GM19397 (cell line): ENCODE results near the gene LPO.

Experiments used
- ATAC-seq: cut with Tn5 transposase; IDR thresholded peaks from one replicate; pipeline ENCODE4 v1.9.1; 2021; ENCODE audit warnings: mild to moderate bottlenecking, moderate library complexity; ENCODE audit not compliant: unreplicated experiment

LPO gene

DNA sequence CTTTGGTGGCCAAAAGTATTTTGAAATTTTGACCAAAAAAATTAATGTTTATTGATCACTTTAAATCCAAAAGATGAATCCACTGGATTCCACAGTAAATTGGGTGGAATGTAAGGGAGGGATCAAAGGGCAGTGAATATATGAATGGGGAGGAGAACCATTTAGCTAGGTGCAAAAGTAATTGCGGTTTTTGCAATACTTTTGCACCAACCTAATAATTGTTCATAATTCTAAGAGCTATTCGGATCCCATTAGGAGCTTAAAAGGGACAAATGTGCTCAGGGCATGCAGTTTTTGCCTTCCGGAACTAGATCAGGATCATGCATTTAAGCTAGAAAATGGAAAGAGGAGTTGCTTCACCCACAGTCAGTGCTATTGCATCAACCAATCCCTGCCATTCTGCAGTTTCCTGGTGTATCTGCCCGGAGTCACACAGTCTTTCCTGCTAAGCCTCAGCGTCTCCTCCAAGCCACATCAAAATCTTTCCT lies at the start of gene LPO:
Gene LPO (plus strand): TSS at position 438 of the 488 bp plus-strand sequence. CDS start 4,396 bp downstream, outside the sequence.
- ATAC-seq = no peak

DNA sequence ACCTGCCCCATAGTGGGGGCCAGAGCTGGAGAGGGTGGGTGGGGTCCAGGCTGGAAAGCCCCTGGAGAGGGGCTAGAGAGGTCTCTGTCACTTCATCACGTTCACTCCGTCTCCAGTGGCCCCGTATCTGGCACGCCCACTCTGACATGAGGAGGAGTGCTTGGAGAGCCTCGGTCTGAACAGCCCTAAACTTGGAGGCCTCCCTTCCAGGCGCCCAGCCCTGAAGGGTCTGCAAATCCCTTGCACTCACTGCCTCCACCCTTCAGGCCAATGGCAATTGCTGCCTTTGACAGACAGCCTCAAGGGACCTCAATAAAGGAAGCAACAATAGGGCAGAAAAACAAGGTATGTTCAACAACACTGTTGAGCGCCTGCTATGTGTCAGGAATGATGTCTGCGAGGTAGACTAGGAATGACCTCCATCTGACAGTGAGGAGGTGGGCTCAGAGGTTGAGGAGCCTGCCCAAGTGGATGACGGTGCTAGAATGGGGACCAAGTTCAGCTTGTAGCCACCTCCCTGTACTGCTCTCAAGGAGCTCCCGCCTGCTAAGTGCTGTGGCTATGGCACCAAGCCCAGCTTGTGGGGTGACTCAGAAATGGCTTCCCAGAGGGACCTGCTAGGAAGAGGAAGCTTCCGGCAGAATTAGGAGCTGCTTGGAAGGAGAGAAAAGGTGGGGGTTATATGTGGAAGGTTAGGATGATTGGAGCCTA lies 48.8 kb upstream of the LPO start:
- ATAC-seq = no peak

DNA sequence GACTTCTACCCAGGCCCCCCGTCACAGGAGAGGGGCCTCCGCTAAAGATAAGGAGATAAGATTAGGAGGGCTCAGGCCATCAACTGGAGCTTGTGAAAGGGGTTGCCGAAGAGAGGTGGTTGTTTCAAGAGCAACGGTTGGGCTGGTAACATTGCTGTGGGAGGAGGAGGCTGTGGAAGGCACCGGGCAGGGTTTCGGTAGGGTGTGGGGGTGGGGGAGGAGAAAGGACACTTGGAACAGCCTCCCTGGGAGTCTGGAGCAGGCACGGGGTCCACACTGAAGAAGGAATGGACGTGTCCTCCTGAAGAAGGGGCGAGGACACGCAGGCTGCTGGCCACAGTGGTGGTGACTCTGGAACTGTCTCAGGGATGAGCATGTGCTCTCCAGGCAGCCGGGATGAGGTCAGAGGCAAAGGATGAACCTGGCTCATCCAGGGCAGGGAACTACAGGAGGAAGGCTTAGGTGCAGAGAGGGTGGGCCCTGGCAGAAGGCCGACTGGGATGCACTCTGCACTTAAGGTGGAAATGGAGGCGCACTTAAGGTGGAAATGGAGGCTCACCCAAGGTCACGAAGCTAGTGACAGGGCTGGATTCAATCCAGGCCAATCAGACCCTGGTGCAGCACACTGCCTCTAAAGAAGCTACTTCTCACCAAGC lies 47.0 kb upstream of the LPO start:
- no peak for ATAC-seq

DNA sequence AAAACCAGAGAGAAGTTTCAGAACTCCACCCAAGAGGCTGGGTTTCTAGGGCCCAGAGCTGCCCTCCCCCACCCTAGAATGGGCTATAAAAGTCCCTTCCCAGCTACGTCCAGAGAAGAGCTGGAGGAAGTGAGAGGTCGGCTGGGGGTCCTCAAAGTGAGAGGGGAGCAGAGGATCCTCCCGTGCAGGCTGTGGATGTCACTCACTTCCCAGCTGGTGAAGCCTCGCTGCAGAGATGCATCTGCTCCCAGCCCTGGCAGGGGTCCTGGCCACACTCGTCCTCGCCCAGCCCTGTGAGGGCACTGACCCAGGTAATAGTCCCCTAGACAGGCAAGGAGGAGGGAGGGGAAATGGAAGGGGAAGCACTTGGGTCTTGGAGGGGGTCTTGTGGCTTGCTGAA lies 45.8 kb upstream of the LPO start, which contains the start of gene EPX:
Gene EPX (plus strand): TSS at position 115 of the 400 bp plus-strand sequence. CDS start 121 bp downstream, at position 236.
- ATAC-seq = no peak

DNA sequence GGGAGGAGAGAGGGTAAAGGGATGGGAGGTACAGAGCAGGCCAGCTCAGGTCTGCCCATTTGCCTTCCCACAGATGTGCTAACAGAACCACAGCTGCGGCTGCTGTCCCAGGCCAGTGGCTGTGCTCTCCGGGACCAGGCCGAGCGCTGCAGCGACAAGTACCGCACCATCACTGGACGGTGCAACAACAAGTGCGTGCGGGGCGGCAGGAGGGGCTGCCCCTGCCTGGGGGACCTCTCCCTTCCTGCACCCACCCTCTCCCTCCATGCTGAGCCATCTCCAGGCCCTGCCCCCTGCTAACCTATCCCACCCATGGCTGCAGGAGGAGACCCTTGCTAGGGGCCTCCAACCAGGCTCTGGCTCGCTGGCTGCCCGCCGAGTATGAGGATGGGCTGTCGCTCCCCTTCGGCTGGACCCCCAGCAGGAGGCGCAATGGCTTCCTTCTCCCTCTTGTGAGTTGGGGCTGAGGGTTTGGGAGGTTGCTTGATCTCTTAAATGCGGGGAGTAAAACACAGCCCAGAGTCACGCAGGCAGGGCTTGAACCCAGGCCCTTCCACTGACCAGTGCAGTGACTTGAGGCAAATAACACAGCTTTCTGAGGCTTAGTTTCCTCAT lies 44.6 kb upstream of the LPO start:
- no peak for ATAC-seq

DNA sequence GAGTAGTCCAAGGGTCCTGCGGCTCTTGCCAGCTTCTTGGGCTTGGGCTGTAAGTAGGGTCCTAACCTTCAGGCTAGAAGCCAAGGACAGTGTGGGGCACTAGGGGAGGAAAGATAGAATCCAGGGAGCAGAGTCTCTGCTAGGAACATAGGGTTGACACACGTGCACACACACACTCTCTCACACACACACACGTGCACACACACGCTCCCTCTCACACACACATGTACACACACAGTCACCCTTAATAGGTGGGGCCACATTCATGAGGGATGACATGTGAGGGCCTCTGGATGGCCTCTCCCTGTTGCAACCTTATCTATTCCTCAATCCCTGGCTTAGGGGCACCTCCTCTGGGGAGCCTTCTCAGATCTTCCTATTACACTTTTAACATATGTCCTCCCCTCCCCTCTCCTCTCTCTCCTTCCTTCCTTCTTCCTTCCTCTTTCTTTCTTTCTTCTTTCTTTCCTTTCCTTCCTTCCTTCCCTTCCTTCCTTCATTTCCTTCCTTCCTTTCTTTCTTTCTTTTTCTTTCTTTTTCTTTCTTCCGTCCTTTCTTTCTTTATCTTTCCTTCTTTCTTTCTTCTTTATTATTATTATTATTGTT lies 42.8 kb upstream of the LPO start:
- ATAC-seq = no peak

DNA sequence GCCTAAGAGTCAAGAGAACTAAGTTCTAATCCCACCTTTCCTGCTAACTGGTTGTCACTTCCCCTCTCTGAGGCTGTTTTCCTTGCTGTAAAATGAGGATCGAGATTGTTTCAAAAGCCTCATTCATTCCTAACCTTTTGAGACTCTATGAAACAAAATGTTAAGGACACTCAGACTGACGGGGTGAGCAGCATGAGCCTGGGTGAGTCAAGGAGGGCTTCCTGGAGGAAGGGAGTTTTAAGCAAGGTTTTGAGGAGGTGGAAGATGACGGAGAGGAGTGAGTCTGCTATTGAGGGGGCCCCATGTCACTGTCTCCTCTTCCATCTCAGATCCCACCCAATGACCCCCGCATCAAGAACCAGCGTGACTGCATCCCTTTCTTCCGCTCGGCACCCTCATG lies 41.8 kb upstream of the LPO start:
- ATAC-seq = no peak

DNA sequence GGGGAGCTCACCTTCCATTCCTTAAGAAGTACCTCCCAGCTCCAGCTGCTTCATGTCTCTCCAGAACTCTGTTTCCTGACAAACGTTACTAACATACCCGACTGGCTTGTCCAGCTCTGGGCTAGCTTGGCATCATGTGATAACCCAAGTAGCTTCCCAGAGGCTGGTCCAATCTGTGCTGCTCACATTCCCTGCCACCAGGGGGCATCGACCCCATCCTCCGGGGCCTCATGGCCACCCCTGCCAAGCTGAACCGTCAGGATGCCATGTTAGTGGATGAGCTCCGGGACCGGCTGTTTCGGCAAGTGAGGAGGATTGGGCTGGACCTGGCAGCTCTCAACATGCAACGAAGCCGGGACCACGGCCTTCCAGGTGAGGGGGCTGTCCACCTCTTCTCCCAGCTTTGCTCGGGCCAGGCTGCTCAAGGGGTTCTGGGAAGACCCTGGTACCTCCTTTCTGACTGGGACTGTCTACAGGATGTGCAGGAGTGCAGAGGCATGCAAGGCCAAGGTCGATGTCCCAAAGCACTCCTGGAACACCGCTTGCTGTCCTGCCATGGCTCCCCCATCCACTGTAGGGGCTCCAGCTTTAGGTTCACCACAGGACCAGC lies 38.3 kb upstream of the LPO start:
- ATAC-seq = peak; percentile 53

DNA sequence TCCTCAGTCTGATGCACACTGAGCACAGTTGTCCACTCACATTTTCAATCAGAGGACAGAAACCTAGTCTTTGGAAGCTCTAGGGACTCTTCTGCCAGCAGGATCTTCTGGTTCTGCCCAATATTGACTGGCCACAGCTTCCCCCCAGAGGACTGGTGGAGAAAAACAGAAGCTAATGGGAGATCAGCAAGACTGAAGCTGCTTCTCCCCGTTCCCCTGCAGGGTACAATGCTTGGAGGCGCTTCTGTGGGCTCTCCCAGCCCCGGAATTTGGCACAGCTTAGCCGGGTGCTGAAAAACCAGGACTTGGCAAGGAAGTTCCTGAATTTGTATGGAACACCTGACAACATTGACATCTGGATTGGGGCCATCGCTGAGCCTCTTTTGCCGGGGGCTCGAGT lies 35.5 kb upstream of the LPO start:
- ATAC-seq = no peak

DNA sequence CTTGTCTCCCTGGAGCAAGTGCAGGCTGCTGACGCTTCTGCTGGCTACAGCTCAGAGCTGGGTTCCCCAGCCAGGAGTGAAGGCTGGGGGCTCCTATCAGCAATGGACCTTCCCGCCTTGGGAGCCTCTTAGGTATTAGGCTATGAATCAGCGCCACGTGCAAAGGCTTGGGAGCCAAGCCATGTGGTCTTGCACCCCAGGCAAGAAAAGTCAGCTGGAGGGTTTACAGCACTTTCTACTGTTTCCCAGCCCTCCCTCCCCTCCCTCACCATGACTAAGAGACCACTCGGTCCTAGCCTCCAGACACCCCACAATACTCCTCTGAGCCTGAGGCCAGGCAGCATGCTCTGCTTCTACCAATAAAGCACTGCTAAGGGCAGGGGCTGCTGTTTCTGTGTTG lies 33.6 kb upstream of the LPO start:
- ATAC-seq = no peak

DNA sequence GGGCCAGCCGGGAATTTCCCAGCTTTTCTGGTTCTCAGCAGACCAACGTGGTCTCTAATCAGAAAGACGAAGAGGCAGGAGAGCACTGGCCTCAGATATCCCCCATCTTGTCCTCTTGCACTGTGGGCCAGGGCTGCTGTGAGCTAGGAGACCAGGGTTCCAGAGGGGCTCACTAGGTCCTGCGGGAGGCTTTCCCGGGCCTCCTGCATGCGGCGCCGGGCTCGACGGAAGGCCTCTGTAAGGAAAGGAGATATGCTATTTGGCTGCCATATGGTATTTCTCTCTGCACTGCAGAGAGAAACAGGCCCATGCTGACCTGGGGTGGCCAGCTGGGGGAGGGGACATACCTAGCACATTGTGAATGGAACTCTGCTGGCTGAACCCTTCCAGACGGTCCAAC lies 32.4 kb upstream of the LPO start:
- no peak for ATAC-seq

DNA sequence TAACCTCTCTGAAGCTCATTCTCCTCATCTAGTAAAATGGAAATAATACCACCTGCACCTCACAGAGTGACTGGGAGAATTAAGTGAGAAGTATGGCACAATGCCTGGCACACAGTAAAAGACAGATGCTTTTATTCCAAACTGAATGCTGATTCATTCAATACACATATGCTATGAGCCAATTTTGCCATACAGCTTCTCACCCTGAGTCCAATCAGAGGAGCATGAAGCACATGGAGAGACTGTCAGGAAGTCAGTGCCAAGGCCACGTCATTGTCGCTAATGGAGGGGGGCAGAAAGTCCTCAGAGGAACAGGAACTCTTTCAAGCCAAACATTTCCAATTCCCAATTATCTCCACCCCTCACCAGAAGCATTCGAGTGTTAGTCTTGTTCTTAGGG lies 30.9 kb upstream of the LPO start:
- ATAC-seq = no peak

DNA sequence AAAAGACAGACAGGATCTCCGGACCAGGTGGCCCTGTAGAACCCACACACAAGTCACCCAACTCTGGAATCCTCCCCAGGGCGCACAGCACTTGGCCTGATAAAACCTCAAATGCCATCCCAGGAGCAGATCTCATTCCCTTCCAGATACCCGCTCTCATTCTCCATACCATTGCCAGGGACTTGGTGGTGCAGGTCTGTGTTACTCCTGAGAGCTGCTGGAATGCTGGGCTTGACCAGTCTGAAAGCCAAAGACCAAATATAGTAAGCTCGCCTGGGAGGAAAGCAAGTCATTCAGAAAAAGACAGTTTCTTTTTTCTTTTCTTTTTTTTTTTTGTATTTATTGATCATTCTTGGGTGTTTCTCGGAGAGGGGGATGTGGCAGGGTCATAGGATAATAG lies 30.0 kb upstream of the LPO start:
- no peak for ATAC-seq

DNA sequence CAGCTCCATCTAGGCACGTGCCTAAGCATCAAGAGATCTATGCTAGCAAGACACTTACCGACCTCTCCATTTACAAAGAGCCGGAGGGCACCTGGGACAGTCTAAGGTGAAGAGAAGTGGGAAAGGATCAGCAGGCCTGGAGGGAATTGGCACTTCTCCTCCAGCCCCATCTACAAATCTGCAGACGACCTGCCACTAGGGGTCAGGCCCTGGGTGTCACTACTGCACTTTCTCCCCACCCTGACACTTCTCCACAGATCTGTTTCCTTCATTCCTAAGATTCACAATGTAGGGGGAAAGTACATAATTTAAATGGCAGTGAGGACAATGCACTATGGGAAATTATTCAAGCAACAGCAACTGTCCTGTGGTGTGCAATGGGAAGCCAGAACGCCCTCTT lies 27.5 kb upstream of the LPO start:
- ATAC-seq = no peak

DNA sequence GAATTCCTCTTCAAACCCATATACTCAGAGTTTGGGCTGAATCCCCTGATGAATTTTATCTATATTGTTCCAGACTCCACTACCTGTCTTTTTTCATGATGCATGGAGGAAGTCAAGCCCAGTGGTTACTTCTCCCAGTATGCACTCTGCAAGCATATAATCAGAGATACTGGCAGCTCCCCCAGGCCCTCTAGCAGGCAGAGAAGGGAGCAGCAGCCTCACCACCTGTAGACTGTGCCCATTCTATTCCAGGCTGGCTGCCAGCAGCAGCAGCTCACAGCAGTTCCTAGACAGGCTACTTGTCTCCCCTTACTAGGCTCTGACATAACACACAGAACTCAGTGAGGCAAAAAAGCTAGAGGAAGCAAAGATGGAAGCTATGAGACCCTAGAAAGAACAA lies 22.7 kb upstream of the LPO start:
- no peak for ATAC-seq

DNA sequence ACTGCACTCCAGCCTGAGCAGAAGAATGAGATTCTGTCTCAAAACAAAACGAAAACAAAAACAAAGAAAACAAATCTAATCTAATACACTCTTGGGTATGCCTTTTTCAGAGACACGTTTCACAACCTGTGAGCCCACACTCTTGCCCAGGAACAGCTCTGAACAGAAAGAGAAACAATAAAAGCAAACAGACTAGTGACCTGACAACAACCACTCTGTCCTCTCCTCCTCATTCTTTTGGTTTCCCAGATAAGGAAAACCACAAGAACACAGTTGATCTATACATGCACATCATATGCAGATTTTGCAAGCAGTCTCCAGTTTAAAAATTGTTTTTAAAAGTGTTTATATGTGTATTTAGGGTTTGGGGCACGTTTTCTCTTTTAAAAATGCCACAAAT lies 20.6 kb upstream of the LPO start:
- no peak for ATAC-seq

DNA sequence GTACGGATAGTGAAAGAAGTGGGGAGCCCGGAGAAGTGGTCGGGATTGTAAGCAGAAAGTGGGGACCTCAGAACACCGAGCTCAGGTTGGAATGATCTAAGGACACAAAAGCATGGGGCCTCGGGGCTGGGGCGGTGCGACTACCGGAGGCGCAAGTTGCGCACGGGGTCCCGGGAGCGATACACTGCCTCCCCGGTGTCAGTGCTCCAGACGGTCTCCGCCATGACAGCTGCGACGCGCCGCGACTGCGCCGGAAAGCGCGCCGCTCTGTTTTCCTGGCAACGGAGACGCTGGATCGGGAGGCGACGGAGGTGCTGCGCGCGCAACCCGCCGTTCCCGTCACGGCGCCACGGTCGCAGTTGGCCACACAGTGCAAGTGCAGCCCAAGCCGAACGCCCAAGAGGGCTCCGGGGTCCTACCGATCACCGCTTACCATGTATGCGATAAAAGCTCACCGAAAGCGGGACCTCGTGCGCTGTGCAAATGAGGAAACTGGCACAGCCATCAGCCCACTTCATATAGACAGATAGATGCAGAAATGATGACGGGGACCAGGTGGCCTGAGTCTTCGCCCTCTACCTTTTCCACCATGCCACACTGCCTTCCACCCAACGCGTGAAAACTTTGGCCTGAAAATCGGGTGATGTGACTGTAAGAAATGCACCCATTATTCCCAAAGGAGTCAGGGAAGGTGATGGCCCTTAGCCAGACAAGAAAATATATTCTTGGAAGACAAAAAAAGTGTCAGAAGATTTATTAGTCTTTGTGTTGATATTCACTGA lies 19.2 kb upstream of the LPO start, which contains the start of gene MKS1:
Gene MKS1 (minus strand): TSS at position 249 of the 782 bp plus-strand sequence. CDS start 25 bp downstream, at position 224.
- peak; percentile 96 for ATAC-seq

DNA sequence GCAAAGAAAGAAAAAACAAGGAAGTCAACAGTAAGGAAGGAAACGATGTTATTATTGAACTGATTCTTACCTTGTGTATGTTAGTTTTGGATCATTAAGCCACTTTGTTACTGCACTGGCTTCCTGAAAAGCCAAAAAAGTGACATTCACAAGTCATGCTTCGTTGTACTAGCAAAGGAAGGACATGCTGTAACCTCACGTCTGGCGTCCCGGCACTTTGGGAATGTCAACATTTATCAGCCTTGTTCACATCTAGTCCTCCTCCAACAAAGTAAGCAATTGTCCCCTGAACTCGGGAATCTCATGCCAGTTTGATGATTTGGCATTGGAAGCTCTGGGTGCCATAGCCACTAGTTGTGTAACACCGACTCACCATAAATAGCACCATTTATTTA lies 18.6 kb upstream of the LPO start:
- ATAC-seq = no peak

DNA sequence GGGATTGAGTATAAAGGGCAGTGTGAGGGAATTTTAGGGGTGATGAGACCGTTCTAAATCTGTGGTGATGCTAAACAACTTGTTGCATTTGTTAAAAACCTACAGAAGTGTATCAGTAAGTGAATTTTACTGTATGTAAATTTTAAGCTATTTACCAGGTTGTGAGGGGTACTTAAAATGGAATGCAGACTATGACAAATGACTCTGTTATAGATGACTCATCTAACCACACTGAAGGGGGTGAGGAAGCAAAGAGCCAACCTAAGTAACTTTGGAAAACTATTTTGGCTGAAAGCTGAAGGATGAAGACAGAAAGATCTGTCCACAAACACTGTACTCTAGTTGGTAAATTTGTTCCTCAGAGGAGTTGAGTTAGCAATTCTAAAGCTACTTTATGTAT lies 14.1 kb upstream of the LPO start:
- no peak for ATAC-seq

DNA sequence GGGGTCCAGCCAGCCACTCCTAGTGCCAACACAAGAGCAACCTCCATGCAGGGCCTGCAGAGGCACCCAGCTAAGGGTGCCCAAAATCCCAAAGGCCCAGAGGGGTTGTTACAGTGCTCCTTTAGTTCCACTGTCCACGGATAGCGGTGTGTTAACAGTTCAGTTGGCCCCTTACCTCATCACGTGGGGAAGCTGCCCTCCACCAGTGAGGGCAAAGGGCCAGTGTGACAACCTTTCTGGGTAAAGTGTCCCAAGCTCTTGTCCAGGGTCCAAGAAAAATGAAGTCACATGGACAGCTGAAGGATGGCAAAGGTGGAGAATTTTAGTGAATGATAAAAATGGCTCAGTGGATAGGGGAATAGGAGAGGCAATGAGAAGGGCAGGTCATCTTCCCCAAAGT lies 10.7 kb upstream of the LPO start:
- no peak for ATAC-seq
